Measurements from ENCODE around the gene REX1BD.

REX1BD gene

DNA sequence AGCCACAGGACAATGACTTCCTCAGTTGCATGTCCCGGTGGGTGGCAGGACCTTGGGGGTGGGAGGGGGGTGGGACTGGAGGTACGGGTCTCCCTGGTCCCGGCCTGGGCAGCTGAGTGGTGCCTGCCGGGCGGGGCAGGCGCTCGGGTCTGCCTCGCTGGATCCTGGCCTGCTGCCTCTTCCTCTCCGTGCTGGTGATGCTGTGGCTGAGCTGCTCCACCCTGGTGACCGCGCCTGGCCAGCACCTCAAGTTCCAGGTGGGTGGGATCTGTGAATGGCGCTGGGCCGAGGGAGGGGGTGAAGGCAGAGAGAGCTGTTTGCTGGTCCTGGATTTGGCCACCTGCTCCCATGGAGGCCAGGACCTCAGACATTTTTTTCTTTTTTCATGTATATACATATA is 29.6 kb downstream of the REX1BD start:
- no peak for DNase-seq

GRCh38 chr19:18620311-18620710 is 31.7 kb downstream of the REX1BD start:
- DNase-seq = no peak

DNA sequence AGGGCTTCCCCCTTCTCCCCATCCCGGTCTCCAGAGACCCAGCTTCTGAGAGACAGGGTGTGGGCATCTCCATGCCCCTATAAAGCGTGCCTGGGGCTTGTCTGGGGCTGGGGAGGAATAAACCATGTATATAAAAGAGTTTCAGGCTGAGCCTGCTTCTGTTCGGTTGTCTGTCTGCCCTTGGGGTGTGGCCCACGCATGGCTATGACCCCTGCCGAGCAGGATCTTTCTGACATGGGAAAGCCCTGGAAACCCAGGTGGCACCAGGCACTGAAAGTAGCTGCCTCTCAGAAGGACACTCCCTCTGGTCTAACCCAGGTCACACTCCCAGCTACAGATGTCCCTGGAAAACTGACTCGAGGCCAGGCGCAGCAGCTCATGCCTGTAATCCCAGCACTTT is 32.3 kb downstream of the REX1BD start:
- no peak for DNase-seq

DNA sequence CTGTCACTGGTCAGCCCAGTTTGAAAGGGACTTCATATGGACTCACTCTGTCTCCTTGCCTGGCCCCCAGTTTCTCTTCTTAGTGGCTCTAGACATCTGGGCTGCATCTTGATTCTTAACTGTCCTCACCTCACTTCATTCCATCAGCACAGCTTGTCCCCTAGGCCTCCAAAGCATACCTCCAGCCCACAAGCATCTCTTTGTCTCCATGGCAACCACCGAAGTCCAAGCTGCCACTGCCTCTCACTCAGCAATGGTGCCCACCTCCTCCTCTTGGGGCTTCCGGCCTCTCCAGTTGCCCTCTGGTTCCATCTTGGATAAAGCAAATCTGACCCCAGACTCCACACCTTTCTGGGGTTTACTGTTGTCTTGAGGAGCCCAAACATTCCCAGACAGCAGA is 38.3 kb downstream of the REX1BD start:
- DNase-seq = no peak

DNA sequence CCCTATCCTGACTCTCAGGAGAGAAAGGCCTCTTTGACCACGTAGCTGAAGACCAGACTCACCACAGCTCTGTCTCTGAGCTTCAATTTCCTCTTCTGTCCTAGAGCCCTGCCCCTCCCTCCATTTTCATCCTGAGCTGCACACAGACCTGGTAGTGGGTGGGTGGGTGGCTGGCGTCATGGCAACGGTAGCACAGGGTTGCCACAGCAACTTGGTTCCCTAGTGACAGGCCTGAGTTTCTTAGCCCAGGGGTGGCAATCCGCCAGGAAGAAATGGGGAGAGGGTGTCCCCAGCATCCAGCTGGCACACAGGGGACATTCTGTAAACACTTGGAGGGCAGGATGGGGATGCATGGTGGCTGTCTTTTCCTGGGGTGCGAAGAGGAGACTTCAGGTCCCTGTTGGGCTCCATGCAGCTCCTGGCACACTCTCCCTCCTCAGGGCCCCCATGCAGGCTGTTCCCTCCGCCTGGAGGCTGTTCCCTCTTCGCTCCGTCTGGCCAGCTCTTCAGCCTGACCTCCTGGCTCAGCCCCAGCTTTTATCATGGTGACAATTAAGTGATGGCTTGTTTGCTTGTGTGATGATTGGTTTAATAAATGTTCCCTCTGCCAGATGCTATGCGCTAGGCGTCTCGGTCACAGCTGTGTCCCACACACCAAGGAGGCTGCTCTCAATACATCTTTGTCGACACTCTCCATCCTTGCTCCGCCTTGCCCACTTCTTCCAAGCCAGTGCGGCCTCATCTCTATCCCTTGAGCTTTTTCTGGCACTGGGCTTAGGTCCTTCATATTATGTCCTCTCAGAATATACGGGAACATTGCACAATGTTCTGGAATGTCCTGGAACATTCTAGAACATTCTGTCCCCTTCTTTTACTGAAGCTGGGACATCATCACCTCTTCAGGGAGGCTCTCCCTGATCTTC is 40.8 kb downstream of the REX1BD start:
- DNase-seq = no peak

DNA sequence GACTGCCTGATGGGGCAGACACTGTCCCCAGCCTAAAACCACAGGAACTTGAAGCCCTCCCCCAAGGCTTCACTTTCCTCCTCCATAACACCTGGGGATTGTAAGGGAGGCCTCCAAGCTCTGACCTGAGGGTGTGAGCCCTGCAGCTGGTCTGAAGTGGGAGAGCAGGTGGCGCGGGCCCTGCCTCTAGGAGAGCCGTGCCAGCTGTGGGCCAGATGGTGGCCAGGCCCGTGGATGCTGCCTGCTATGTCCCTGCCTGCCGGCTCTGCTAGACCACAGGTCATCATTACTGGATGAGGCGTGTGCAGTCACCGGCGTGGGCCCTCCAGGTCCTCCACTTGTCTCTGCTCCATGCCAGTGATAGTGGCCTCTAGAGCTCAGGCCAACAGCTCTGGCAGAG is 44.7 kb downstream of the REX1BD start:
- DNase-seq = no peak

- no peak for DNase-seq
These were observed 46.2 kb downstream of the REX1BD start for GRCh38 chr19:18634612-18635297.

- DNase-seq = no peak
These were observed 47.2 kb downstream of the REX1BD start for GRCh38 chr19:18635831-18636182.

- DNase-seq = peak; percentile 100
These were observed 47.8 kb downstream of the REX1BD start for GRCh38 chr19:18636183-18636968.

DNA sequence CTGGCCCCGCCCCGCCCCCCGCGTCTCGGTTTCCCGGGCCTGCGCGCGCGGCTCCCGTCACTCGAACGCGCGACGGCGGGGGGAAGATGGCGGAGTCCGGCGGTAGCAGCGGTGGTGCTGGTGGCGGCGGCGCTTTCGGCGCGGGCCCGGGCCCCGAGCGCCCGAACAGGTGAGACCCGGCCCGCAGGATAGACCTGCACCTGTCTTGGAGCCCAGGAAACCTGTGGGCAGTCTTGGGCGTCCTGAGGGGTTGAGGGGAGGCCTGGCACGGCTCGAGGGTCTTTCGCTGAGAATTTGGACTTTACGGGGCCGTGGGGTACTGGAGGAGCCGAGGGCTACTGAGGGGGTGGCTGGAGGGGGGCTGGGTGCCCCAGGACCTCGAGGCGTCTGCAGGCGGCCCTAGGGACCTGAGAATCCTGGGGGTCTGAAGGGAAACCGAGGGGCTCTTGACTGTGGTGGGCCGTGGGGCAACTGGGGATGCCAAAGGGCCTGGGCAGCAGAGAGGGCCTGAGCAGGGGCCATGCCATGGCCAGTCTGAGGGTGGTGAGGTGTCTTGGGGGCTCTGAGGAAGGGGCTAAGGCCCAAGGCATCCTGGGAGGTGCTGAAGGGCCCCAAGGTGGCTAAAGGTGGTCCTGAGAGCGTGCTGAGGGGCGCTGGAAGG is 48.5 kb downstream of the REX1BD start, which contains the start of gene KLHL26:
Gene KLHL26 (plus strand): TSS at position 60 of the 661 bp plus-strand sequence. CDS start 27 bp downstream, at position 87.
- DNase-seq = no peak

GRCh38 chr19:18637673-18638630 is 49.4 kb downstream of the REX1BD start:
- DNase-seq = peak; percentile 23

DNA sequence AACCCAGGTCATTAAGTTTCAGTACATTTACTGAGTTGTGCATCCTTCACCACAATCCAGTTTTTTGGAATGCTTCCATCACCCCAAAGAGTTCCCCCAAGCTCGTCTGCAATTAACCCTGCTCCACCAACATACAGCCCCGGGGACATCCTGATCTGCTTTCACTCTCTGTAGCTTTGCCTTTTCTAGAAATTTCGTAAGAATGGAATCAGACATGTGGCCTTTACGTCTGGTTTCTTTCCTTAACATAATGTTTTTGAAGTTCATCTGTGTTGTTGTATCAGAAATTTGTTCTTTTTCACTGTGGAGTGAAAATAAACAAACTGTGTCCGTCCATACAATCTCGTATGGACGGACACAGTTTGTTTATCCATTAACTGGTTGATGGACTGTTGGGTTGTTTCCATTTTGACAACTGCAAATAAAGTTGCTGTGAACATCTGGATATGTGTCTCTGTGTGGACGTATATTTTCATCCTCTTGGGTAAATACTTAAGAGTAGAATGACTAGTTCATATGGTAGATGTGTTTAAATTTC is 51.2 kb downstream of the REX1BD start:
- DNase-seq = no peak
